Fibroblast of lung (primary cell): Measurements from ENCODE around the gene GBX2.

ENCODE experiments used
- CTCF ChIP-seq, 2 donors: IDR thresholded peaks in 1 of 2; conservative IDR thresholded peaks in 1 of 2; 1 replicate in 1 of 2; 2 replicates in 1 of 2; pipeline ENCODE4 v1.5.1; 2011 to 2012; ENCODE audit warnings: low read length in 2 of 2, control low read depth in 1 of 2, inconsistent platforms in 1 of 2, low read depth in 1 of 2, mild to moderate bottlenecking in 1 of 2
- EZH2 ChIP-seq: IDR thresholded peaks from 2 replicates; pipeline ENCODE4 v1.5.1; 2012; ENCODE audit warnings: low read length, control low read depth, mild to moderate bottlenecking; ENCODE audit errors: missing control alignments

GRCh38 chr2:236129935-236130334 lies 38.3 kb downstream of the GBX2 start:
- TF ChIP-seq CTCF (conservative IDR thresholded peaks at IDR 0.05 in 1 of 2, IDR thresholded peaks at IDR 0.05 in 1 of 2; ENCODE audit: low read depth in 1 of 2, low read length in 2 of 2) (no peak), EZH2 (no peak)
